HepG2 (cell line): ENCODE results near the gene PSMD9. TPM values are rescaled to one million over a fixed set of nuclear protein-coding genes. Genes with fewer than 3 reads are reported as not detected.

ENCODE experiments used
- CAMTA2 ChIP-seq: sonication (generic); formaldehyde crosslinking; IDR thresholded peaks from 2 replicates; pipeline ENCODE4 v1.4.0; 2020; ENCODE audit warnings: mild to moderate bottlenecking, missing genetic modification reagents, borderline replicate concordance
- ETV5 ChIP-seq: IDR thresholded peaks from 2 replicates; pipeline ENCODE4 v1.6.1; 2018; ENCODE audit warnings: missing biosample characterization, missing genetic modification reagents, inconsistent platforms, borderline replicate concordance
- MAFK ChIP-seq, 2 experiments: IDR thresholded peaks in 1 of 2; conservative IDR thresholded peaks in 1 of 2; 2 replicates each; pipeline ENCODE4 v1.6.1; 2011; ENCODE audit warnings: improper control_type of control experiment in 2 of 2, low read length in 2 of 2
- MED1 ChIP-seq: sonication (generic); formaldehyde crosslinking; IDR thresholded peaks from 2 replicates; pipeline ENCODE4 v1.4.0; 2020; ENCODE audit warnings: missing genetic modification reagents
- POGZ ChIP-seq: sonication (generic); formaldehyde crosslinking; IDR thresholded peaks from 2 replicates; pipeline ENCODE4 v1.4.0; 2020; ENCODE audit warnings: mild to moderate bottlenecking, missing genetic modification reagents
- RFX5 ChIP-seq: IDR thresholded peaks from 2 replicates; pipeline ENCODE4 v1.6.1; 2011; ENCODE audit warnings: low read depth, low read length, improper control_type of control experiment
- SAP130 ChIP-seq: IDR thresholded peaks from 2 replicates; pipeline ENCODE4 v1.6.1; 2016; ENCODE audit warnings: low read depth
- THYN1 ChIP-seq: sonication (generic); formaldehyde crosslinking; IDR thresholded peaks from 2 replicates; pipeline ENCODE4 v1.8.1; 2023; ENCODE audit warnings: low read depth, mild to moderate bottlenecking, moderate library complexity, missing genetic modification reagents, borderline replicate concordance
- YEATS2 ChIP-seq: sonication (generic); formaldehyde crosslinking; IDR thresholded peaks from 2 replicates; pipeline ENCODE4 v1.4.0; 2020; ENCODE audit warnings: missing genetic modification reagents, borderline replicate concordance
- ZNF251 ChIP-seq: sonication (generic); formaldehyde crosslinking; IDR thresholded peaks from 2 replicates; pipeline ENCODE4 v1.9.0; 2021; ENCODE audit warnings: mild to moderate bottlenecking, missing genetic modification reagents
- ZNF260 ChIP-seq: sonication (generic); formaldehyde crosslinking; IDR thresholded peaks from 2 replicates; pipeline ENCODE4 v1.4.0; 2020; ENCODE audit warnings: missing genetic modification reagents, low read depth, mild to moderate bottlenecking, borderline replicate concordance
- polyA plus RNA-seq, 8 experiments: library from polyadenylated mRNA; depleted of rRNA in 3 of 8; stranded (reverse) in 7 of 8; unstranded in 1 of 8; fragments of >200 nt; fragmentation: Illumina TruSeq in 4 of 8; extraction: Trizol in 4 of 8; gene quantifications; 2 replicates each; pipeline versions ENCODE4 v1.2.1 to v1.2.3, GENCODE V29; 2011 to 2016; ENCODE audit warnings: low read depth in 4 of 8, missing spikeins in 1 of 8, mixed read lengths in 1 of 8; ENCODE audit not compliant: insufficient read depth in 1 of 8
- total RNA-seq, 5 experiments: library from RNA; depleted of rRNA; stranded (reverse); fragments of >200 nt; fragmentation: Illumina TruSeq; extraction: Trizol; gene quantifications; 2 replicates each; pipeline ENCODE4 v1.2.3, GENCODE V29; 2016; ENCODE audit warnings: low read depth in 1 of 5
- TF ChIP-seq, protein P1 (sequence below): sonication (generic); formaldehyde crosslinking; conservative IDR thresholded peaks from 2 replicates; pipeline ENCODE4 v1.4.0; 2020; ENCODE audit warnings: missing genetic modification reagents
- TF ChIP-seq, protein P2 (sequence below): sonication (generic); formaldehyde crosslinking; IDR thresholded peaks from 2 replicates; pipeline ENCODE4 v1.4.0; 2020; ENCODE audit warnings: missing genetic modification reagents
- TF ChIP-seq, protein P3 (sequence below): sonication (generic); formaldehyde crosslinking; IDR thresholded peaks from 2 replicates; pipeline ENCODE4 v1.4.0; 2020; ENCODE audit warnings: missing genetic modification reagents, mild to moderate bottlenecking, borderline replicate concordance
- TF ChIP-seq, protein P4 (sequence below): IDR thresholded peaks from 2 replicates; pipeline ENCODE4 v1.6.1; 2012; ENCODE audit warnings: inconsistent platforms
- TF ChIP-seq, protein P5 (sequence below): sonication (generic); formaldehyde crosslinking; IDR thresholded peaks from 2 replicates; pipeline ENCODE4 v1.4.0; 2020; ENCODE audit warnings: missing genetic modification reagents, borderline replicate concordance
- TF ChIP-seq, protein P6 (sequence below): sonication (generic); formaldehyde crosslinking; conservative IDR thresholded peaks from 2 replicates; pipeline ENCODE4 v1.5.0; 2020; ENCODE audit warnings: missing genetic modification reagents

PSMD9 gene
- total and polyA plus RNA-seq, 2 of the 13 experiments (the other 11 are each of a cell fraction or from before 2014, with no cell fraction given) = 41.4 to 61.1 TPM

DNA sequence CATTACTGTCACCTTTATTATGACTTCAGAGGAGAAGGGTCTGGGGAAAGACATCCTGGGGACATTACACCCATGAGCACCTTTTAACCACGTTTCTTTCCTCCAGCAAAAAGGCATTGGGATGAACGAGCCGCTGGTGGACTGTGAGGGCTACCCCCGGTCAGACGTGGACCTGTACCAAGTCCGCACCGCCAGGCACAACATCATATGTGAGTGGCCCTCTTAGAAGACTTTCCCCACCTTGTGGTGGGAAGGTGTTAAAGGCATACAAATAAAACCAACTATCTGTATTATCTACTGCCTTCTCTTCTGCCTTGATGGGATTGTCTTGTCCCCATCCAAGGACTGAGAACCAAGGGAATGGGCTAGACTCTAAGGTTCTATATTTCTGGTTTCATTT is 6.0 kb downstream of the PSMD9 start (continued):
- peak; percentile 49 for TF ChIP-seq SAP130 (CRISPR knock-in tag)
- TF ChIP-seq, protein P1, sequence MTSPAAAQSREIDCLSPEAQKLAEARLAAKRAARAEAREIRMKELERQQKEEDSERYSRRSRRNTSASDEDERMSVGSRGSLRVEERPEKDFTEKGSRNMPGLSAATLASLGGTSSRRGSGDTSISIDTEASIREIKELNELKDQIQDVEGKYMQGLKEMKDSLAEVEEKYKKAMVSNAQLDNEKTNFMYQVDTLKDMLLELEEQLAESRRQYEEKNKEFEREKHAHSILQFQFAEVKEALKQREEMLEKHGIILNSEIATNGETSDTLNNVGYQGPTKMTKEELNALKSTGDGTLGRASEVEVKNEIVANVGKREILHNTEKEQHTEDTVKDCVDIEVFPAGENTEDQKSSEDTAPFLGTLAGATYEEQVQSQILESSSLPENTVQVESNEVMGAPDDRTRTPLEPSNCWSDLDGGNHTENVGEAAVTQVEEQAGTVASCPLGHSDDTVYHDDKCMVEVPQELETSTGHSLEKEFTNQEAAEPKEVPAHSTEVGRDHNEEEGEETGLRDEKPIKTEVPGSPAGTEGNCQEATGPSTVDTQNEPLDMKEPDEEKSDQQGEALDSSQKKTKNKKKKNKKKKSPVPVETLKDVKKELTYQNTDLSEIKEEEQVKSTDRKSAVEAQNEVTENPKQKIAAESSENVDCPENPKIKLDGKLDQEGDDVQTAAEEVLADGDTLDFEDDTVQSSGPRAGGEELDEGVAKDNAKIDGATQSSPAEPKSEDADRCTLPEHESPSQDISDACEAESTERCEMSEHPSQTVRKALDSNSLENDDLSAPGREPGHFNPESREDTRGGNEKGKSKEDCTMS (CRISPR knock-in tag) = no peak
- TF ChIP-seq POGZ (CRISPR knock-in tag) = 0 out of 2 replicates have a peak, but pooled peaks have one; percentile 25
- no peak for TF ChIP-seq ZNF260 (CRISPR knock-in tag)
- TF ChIP-seq THYN1 (CRISPR knock-in tag) = no peak
- TF ChIP-seq MAFK (conservative IDR thresholded peaks at IDR 0.05 in 1 of 2, IDR thresholded peaks at IDR 0.05 in 1 of 2; ENCODE audit: low read length in 2 of 2) = no peak
- TF ChIP-seq, protein P2, sequence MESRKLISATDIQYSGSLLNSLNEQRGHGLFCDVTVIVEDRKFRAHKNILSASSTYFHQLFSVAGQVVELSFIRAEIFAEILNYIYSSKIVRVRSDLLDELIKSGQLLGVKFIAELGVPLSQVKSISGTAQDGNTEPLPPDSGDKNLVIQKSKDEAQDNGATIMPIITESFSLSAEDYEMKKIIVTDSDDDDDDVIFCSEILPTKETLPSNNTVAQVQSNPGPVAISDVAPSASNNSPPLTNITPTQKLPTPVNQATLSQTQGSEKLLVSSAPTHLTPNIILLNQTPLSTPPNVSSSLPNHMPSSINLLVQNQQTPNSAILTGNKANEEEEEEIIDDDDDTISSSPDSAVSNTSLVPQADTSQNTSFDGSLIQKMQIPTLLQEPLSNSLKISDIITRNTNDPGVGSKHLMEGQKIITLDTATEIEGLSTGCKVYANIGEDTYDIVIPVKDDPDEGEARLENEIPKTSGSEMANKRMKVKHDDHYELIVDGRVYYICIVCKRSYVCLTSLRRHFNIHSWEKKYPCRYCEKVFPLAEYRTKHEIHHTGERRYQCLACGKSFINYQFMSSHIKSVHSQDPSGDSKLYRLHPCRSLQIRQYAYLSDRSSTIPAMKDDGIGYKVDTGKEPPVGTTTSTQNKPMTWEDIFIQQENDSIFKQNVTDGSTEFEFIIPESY (CRISPR knock-in tag) = peak; percentile 100
- TF ChIP-seq ZNF251 (CRISPR knock-in tag) = no peak
- no peak for TF ChIP-seq YEATS2
- TF ChIP-seq, protein P3, sequence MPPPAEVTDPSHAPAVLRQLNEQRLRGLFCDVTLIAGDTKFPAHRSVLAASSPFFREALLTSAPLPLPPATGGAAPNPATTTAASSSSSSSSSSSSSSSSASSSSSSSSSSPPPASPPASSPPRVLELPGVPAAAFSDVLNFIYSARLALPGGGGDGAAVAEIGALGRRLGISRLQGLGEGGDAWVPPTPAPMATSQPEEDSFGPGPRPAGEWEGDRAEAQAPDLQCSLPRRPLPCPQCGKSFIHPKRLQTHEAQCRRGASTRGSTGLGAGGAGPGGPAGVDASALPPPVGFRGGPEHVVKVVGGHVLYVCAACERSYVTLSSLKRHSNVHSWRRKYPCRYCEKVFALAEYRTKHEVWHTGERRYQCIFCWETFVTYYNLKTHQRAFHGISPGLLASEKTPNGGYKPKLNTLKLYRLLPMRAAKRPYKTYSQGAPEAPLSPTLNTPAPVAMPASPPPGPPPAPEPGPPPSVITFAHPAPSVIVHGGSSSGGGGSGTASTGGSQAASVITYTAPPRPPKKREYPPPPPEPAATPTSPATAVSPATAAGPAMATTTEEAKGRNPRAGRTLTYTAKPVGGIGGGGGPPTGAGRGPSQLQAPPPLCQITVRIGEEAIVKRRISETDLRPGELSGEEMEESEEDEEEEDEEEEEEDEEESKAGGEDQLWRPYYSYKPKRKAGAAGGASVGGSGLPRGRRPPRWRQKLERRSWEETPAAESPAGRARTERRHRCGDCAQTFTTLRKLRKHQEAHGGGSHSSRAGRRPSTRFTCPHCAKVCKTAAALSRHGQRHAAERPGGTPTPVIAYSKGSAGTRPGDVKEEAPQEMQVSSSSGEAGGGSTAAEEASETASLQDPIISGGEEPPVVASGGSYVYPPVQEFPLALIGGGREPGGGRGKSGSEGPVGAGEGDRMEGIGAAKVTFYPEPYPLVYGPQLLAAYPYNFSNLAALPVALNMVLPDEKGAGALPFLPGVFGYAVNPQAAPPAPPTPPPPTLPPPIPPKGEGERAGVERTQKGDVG (CRISPR knock-in tag) = peak; percentile 73; the same call in 1 of the 2 replicates
- no peak for TF ChIP-seq CAMTA2 (CRISPR knock-in tag)
- peak; percentile 29; the same call in 1 of the 2 replicates for TF ChIP-seq MED1 (CRISPR knock-in tag)
- TF ChIP-seq, protein P4, sequence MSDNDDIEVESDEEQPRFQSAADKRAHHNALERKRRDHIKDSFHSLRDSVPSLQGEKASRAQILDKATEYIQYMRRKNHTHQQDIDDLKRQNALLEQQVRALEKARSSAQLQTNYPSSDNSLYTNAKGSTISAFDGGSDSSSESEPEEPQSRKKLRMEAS = 0 out of 2 replicates have a peak, but pooled peaks have one; percentile 16
- TF ChIP-seq RFX5 = no peak
- no peak for TF ChIP-seq ETV5 (CRISPR knock-in tag)
- TF ChIP-seq, protein P5, sequence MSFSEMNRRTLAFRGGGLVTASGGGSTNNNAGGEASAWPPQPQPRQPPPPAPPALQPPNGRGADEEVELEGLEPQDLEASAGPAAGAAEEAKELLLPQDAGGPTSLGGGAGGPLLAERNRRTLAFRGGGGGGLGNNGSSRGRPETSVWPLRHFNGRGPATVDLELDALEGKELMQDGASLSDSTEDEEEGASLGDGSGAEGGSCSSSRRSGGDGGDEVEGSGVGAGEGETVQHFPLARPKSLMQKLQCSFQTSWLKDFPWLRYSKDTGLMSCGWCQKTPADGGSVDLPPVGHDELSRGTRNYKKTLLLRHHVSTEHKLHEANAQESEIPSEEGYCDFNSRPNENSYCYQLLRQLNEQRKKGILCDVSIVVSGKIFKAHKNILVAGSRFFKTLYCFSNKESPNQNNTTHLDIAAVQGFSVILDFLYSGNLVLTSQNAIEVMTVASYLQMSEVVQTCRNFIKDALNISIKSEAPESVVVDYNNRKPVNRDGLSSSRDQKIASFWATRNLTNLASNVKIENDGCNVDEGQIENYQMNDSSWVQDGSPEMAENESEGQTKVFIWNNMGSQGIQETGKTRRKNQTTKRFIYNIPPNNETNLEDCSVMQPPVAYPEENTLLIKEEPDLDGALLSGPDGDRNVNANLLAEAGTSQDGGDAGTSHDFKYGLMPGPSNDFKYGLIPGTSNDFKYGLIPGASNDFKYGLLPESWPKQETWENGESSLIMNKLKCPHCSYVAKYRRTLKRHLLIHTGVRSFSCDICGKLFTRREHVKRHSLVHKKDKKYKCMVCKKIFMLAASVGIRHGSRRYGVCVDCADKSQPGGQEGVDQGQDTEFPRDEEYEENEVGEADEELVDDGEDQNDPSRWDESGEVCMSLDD = no peak
- TF ChIP-seq, protein P6, sequence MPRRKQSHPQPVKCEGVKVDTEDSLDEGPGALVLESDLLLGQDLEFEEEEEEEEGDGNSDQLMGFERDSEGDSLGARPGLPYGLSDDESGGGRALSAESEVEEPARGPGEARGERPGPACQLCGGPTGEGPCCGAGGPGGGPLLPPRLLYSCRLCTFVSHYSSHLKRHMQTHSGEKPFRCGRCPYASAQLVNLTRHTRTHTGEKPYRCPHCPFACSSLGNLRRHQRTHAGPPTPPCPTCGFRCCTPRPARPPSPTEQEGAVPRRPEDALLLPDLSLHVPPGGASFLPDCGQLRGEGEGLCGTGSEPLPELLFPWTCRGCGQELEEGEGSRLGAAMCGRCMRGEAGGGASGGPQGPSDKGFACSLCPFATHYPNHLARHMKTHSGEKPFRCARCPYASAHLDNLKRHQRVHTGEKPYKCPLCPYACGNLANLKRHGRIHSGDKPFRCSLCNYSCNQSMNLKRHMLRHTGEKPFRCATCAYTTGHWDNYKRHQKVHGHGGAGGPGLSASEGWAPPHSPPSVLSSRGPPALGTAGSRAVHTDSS (CRISPR knock-in tag) = no peak
